GM21825 (cell line): Measurements from ENCODE around the gene KCNAB2.

Experiments used
- ATAC-seq: cut with Tn5 transposase; IDR thresholded peaks from one replicate; pipeline ENCODE4 v1.9.1; 2021; ENCODE audit warnings: mild to moderate bottlenecking, moderate library complexity; ENCODE audit not compliant: unreplicated experiment

KCNAB2 gene

GRCh38 chr1:6106321-6106731 is 60.6 kb downstream of the KCNAB2 start:
- ATAC-seq, result no peak

DNA sequence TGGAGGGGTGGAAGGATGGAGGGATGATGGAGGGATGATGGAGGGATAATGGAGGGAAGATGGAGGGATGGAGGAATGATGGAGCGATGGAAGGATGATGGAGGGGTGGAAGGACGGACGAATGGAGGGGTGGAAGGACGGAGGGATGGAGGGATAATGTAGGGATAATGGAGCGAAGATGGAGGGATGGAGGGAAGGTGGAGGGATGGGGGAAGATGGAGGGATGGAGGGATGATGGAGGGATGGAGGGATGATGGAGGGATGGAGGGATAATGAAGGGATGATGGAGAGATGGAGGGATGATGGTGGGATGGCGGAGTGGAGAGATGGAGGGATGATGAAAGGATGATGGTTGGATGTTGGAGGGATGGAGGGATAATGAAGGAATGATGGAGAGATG is 61.3 kb downstream of the KCNAB2 start:
- no peak for ATAC-seq

DNA sequence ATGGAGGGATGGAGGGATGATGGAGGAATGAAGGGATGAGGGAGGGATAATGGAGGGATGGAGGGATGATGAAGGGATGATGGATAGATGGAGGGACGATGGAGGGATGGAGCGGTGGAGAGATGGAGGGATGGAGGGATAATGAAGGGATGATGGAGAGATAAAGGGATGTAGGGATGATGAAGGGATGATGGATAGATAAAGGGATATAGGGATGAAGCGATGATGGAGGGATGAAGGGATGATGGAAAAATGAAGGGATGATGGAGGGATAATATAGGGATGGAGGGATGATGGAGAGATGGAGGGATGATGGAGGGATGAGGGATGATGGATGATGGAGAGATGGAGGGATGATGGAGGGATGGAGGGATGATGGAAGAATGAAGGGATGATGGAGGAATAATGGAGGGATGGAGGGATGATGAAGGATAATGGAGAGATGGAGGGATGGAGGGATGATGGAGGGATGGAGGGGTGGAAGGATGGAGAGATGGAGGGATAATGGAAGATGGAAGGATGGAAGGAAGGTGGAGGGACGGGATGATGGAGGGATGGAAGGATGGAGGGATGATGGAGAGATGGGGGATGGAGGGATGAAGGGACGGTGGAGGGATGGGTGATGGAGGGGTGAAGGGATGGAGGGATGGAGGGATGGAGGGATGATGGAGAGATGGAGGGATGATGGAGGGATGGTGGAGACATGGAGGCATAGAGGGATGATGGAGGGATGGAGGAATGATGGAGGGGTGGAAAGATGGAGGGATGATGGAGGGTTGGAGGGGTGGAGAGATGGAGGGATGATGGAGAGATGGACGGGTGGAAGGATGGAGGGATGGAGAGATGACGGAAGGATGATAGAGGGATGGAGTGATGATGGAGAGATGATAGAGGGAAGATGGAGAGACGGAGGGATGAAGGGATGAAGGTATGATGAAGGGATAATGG is 62.0 kb downstream of the KCNAB2 start:
- no peak for ATAC-seq

- ATAC-seq, result no peak
Measured at GRCh38 chr1:6108476-6108875, 62.8 kb downstream of the KCNAB2 start.

DNA sequence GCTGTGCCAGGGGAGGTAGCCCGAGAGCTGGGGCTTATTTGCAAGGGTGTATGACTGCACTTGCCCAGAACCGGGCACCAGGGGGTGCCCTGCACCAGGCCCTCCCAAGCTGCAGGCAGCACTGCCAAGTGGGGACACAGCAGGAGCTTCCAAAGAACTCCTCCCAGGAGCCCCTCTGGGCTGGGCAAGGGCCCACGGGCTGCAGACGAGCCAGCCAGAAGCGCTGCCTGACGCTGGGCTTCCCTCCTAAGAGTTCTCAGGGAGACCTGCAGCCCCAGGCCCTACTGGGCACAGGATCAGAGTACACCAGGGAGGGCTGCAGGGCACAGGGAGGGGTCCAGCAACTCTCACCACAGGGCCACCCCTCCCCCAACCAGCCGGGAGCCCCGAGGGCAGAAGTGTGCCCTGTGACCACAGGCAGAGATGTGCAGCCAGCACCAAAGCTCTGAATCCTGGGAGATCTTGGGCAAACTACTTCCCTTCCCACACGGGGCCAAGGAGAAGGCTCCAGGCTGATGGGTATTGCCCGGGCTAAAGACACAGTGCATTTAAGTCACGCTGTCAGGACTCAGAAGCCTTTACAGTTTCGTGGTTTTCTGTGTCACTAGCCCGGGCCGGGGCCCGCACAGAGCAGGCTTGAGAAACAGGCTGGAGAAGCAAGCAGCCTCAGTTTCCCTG is 63.4 kb downstream of the KCNAB2 start:
- ATAC-seq, result no peak

DNA sequence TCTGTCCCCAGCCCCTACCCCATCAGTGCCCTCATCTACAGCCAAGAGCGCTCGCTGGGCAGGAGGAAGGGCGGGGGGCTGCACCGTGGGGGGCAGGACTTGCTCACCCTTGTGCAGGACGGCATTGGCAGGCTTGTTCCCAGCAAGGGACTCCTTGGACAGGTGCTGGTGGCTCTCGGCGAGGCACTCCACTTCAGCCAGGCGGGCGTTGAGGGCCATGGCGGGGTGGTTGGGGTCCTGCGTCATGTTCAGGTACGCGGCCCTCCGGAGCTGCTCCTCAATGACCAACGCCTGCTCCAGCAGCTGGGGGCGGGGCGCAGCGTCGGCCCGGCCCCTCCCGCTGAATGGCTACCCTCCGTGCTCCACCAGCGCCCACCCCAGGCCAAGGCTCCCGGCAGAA is 64.0 kb downstream of the KCNAB2 start:
- ATAC-seq, result no peak

DNA sequence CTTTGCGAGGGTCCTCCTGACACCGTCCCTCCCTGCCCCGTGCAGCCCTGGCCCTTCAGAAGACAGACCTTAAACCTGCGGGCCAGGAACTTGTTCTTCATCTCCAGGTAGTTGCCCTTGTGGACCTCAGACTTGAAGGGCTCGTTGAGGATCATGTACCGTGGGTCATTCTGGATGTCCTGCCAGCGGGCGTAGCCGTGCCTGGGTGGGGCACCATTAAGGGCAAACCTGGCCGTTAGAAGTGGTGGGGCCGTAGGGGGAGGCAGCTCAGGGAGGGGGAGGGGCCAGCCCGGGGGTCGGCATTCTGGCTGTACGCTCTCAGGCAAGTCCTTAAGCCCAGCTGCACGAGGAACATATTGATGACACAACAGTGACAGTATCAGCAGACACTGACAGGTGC is 64.6 kb downstream of the KCNAB2 start:
- ATAC-seq, result no peak

DNA sequence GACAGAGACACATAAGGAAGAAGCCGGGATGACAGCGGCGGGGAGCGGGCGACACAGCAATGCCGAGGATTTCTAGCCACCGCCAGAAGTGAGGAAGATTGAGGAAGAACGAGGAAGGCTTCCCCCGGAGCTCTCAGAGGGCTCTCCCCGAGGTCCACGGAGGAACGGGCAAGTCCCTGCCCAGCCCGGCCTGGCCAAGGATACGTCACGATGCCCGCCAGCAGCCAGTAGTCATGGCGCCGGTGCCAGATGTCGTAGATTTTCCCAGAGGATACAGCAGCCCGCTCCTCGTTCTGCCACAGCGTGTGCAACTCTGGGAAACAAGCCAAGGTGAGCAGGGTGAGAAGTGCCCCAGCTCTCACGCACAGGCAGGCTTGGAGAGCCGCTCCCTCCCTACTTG is 65.9 kb downstream of the KCNAB2 start:
- ATAC-seq, result no peak

DNA sequence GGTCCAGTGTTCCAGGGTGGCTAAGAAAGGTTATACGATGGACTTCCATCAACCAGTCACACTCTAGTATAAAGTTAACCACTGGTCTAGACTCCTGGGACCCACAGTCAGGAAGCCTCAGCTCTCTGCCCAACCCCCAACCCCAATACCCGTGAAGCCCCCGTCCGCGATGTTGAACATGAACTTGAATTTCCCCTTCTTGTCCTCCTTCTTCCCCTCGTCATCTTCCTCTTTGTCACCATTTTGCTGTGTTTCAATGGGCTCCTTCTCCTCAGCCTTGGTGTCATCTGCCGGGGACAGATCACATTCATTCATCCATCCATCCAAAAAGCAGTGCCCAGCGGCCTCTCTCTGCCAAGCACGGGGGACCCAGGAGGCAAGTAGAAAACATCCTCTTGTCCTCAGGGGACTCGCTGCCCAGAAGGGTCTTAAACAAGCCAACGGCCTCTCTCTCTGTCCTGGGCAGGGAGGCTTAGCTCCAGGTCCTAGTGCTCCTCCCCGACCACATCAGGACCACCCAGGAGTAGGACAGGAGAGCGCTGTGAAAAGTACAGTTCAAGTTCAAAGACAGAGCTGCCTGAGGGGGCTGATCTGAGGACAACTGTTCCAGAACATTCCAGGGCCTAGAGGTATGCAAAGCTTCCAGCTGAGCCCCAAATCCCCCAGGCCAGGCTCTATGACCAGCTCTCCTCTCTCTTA is 66.5 kb downstream of the KCNAB2 start:
- ATAC-seq, result no peak

DNA sequence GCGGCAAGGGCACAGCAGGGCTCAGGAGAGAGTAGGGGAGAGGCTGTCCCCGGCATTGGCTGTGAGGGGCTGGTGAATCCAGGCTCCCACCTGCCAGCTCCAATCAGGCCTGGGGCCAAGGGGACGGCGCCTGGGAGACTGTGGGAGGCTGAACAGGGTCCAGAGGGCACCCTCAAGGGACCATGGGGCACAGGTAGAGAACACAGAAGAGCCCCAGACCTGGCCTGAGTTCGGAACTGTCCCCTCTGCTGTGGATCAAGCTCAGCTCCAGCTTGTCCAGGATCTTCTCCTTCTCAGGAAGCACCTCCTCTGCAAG is 67.0 kb downstream of the KCNAB2 start:
- no peak for ATAC-seq

GRCh38 chr1:6113116-6113515 is 67.4 kb downstream of the KCNAB2 start:
- ATAC-seq, result no peak

DNA sequence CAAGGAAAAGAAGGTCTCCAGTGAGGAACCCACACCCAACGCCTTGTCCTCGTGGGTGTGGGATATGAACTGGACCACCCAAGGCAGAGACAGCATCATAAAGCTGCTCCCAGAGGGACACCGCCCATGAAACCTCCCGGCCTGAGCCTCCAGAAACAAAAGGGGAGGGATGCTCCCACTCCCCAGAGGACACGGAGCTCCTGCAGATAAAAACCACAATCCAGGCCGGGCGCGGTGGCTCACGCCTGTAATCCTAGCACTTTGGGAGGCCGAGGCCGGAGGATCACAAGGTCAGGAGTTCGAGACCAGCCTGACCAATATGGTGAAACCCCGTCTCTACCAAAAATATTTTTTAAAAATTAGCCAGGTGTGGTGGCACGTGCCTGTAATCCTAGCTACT is 68.1 kb downstream of the KCNAB2 start:
- no peak for ATAC-seq

GRCh38 chr1:6116137-6116536 is 70.4 kb downstream of the KCNAB2 start:
- ATAC-seq, result no peak

GRCh38 chr1:6117064-6117463 is 71.4 kb downstream of the KCNAB2 start:
- no peak for ATAC-seq

DNA sequence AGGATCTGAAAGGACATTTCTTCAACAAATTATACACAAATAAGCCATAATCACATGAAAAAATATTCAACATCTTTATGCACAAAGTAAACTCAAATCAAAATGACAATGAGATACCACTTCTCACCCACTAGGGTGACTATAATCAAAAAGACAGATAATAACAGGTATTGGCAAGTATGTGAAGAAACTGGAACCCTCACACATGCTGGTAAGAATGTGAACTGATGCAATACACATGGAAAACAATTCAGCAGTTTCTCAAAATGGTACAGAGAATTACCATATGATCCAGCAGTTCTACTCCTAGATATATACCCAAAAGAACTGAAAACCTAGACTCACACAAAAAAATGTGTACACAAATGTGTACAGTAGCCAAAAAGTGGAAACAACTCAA is 71.9 kb downstream of the KCNAB2 start:
- ATAC-seq, result no peak

DNA sequence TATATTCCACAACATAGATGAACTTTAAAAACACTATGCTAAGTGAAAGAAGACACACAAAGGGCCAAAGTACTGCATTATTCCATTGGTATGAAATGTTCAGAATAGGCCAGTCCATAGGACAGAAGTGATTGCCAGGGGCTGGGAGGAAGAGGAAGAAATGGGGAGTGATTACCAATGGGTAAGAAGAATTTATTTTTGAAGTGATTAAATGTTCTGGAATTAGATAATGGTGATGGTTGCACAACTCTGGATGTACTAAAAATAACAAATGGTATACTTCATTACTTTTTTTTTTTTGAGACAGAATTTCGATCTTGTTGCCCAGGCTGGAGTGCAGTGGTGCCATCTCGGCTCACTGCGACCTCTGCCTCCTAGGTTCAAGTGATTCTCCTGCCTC is 72.7 kb downstream of the KCNAB2 start:
- ATAC-seq, result no peak

- ATAC-seq, result no peak
Measured at GRCh38 chr1:6121021-6121421, 75.3 kb downstream of the KCNAB2 start.

GRCh38 chr1:6121651-6122370 is 76.1 kb downstream of the KCNAB2 start:
- ATAC-seq, result no peak

GRCh38 chr1:6123083-6123482 is 77.4 kb downstream of the KCNAB2 start:
- no peak for ATAC-seq

DNA sequence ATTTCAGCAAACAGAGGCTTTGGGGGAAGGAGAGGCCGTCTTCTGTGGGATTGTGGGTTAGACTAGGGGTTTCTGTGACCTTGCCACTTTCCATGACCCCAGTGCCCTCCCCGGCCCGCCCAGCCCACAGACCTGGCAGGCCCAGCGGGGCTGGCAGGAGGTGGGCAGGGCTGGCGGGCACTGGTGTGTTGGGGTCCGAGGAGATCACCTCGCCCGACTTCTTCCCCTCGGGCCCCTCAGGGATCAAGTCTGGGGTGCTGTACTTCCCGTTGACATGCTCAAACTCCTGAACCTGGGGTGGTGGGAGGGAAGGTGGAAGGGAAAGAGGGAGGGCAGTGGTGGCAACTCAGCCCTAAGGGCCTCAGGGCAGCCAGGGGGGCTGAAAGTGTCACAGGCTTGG is 78.1 kb downstream of the KCNAB2 start:
- ATAC-seq, result no peak

DNA sequence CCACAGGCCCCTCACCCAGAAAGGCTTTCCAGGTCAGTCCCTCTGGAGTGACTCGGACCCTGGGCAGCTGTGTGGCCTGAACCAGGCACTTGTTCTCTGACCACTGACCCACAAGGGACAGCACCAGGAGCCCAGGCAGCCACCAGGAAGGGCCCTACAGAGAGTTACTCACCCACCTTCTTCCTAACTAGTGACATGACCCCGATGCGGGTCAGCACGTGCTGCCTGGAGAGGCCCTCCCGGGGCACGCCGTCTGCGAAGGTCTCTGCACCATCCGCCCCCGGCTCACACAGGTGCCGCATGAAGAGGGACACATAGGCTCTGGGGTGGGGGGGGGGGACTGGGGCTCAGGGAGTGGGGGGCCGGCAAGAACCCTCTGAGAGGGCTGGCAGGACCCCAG is 78.7 kb downstream of the KCNAB2 start:
- ATAC-seq, result no peak
